PFSK-1 (cell line): ENCODE measurements around the gene SYCE3.

Source experiments
- FOXP2 ChIP-seq: optimal IDR thresholded peaks from 2 replicates; pipeline ENCODE3; 2011; ENCODE audit warnings: borderline replicate concordance, control low read depth, inconsistent platforms; ENCODE audit not compliant: insufficient read depth; ENCODE audit errors: extremely low read length, extremely low read depth
- POLR2AphosphoS5 ChIP-seq: IDR thresholded peaks from 2 replicates; pipeline ENCODE4 v1.6.1; 2012; ENCODE audit warnings: low read depth, mild to moderate bottlenecking, control low read depth, low read length, moderate library complexity
- REST ChIP-seq, 2 experiments: IDR thresholded peaks; 2 replicates each; pipeline versions ENCODE4 v1.6.1 to v1.8.0; 2011 to 2012; ENCODE audit warnings: low read depth in 2 of 2, low read length in 2 of 2, control low read depth in 1 of 2, inconsistent platforms in 1 of 2, mild to moderate bottlenecking in 1 of 2, moderate library complexity in 1 of 2; ENCODE audit not compliant: insufficient read depth in 1 of 2
- SIN3A ChIP-seq: IDR thresholded peaks from 2 replicates; pipeline ENCODE4 v1.6.1; 2012; ENCODE audit warnings: mild to moderate bottlenecking, low read length, moderate library complexity, borderline replicate concordance; ENCODE audit not compliant: insufficient read depth
- TAF1 ChIP-seq: IDR thresholded peaks from 2 replicates; pipeline ENCODE4 v1.6.1; 2012; ENCODE audit warnings: low read length, control low read depth, borderline replicate concordance; ENCODE audit not compliant: insufficient read depth

SYCE3 gene

GRCh38 chr22:50521710-50522109 is 41.0 kb downstream of the SYCE3 start:
- TF ChIP-seq SIN3A, result no peak
- no peak for TF ChIP-seq REST (IDR thresholded peaks at IDR 0.05; ENCODE audit: insufficient read depth in 1 of 2, low read depth in 2 of 2, low read length in 2 of 2)
- TF ChIP-seq POLR2AphosphoS5, result no peak
- TF ChIP-seq TAF1, result no peak
- TF ChIP-seq FOXP2, result no peak

GRCh38 chr22:50520826-50521453 is 41.8 kb downstream of the SYCE3 start:
- TF ChIP-seq SIN3A (no peak), FOXP2 (no peak), TAF1 (no peak), POLR2AphosphoS5 (no peak), REST (IDR thresholded peaks at IDR 0.05; ENCODE audit: insufficient read depth in 1 of 2, low read depth in 2 of 2, low read length in 2 of 2) (no peak)

- no peak for TF ChIP-seq TAF1
These were observed 43.6 kb downstream of the SYCE3 start for GRCh38 chr22:50519151-50519550.

- TF ChIP-seq FOXP2, result no peak
- TF ChIP-seq TAF1, result no peak
- TF ChIP-seq SIN3A, result no peak
- TF ChIP-seq POLR2AphosphoS5, result no peak
- no peak for TF ChIP-seq REST (IDR thresholded peaks at IDR 0.05; ENCODE audit: insufficient read depth in 1 of 2, low read depth in 2 of 2, low read length in 2 of 2)
These were observed 44.1 kb downstream of the SYCE3 start for GRCh38 chr22:50518606-50519005.

- no peak for TF ChIP-seq REST (IDR thresholded peaks at IDR 0.05; ENCODE audit: insufficient read depth in 1 of 2, low read depth in 2 of 2, low read length in 2 of 2)
- TF ChIP-seq SIN3A, result no peak
- no peak for TF ChIP-seq TAF1
- TF ChIP-seq FOXP2, result no peak
- TF ChIP-seq POLR2AphosphoS5, result no peak
These were observed 45.0 kb downstream of the SYCE3 start for GRCh38 chr22:50517495-50518260.
